Activated CD4-positive, alpha-beta memory T cell treated with anti-CD3 and anti-CD28 coated beads for 36 hours (primary cell): ENCODE results near the gene LYST. TPM values are rescaled to one million over a fixed set of nuclear protein-coding genes. Genes with fewer than 3 reads are reported as not detected.

Source experiments
- CTCF ChIA-PET: fragments of 350-600 bp; sonication (Branson Sonifier 250); formaldehyde crosslinking; loops from one replicate; lab custom pipeline; 2021; ENCODE audit warnings: antibody characterized with exemption, inconsistent platforms; lab: Charles Lee
- POLR2A ChIA-PET: fragments of 350-600 bp; sonication (Branson Sonifier 250); formaldehyde crosslinking; loops from one replicate; lab custom pipeline; 2021; ENCODE audit warnings: antibody characterized with exemption; lab: Charles Lee
- DNase-seq: peaks from one replicate; pipeline ENCODE4 v3.0.0-alpha.2; 2020
- H3K27ac Mint-ChIP-seq: one replicate; pipeline ENCODE4 v1.8.0; 2021; ENCODE audit warnings: mixed read lengths
- H3K27me3 Mint-ChIP-seq: one replicate; pipeline ENCODE4 v1.8.0; 2021; ENCODE audit warnings: mixed read lengths
- H3K36me3 Mint-ChIP-seq: one replicate; pipeline ENCODE4 v1.8.0; 2021; ENCODE audit warnings: mixed read lengths
- H3K4me1 Mint-ChIP-seq: one replicate; pipeline ENCODE4 v1.8.0; 2021; ENCODE audit warnings: low read depth, mixed read lengths
- H3K4me3 Mint-ChIP-seq: one replicate; pipeline ENCODE4 v1.8.0; 2021; ENCODE audit warnings: mild to moderate bottlenecking, mixed read lengths
- H3K9me3 Mint-ChIP-seq: one replicate; pipeline ENCODE4 v1.8.0; 2021; ENCODE audit warnings: mixed read lengths
- intact Hi-C: fragments of 100-400 bp; cut with micrococcal nuclease; formaldehyde crosslinking; loops from one replicate; pipeline ENCODE4 v1.15.1; 2023
- total RNA-seq, 2 experiments: library from RNA; stranded (reverse); gene quantifications; one replicate each; pipeline ENCODE4 v1.2.3, GENCODE V29; 2021

Gene LYST
- total RNA-seq, 2 experiments from 2014 or later: 26.5 to 28.0 TPM

DNA sequence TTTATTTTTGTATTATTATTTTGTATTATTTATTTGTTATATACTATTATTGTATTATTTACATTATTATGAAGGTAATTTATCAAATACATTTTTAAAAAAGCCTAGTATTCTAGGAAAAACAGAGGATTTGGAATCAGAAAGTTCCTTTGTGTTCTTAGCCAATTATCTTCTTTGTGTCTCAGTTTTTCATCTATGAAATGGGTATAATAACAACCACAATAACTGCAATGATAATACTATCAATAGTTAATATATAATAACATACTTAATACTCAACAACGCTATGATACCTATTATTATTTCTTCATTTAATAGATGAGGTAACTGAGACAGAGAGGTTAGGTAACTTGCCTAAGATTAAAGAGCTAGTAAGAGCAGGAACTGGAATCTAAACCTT is 136.7 kb downstream of the LYST start:
- H3K27ac Mint-ChIP-seq: no peak overlapping the region
- ChIA-PET POLR2A (no interaction called here), CTCF (interaction anchor here (1.0 kb wide), 1 partner anchor 54 kb away, joined by 4 read pairs; no protein-coding TSS in a partner anchor)
- H3K36me3 Mint-ChIP-seq: peaks cover 2% of the 10 kb centered on the region
- H3K4me1 Mint-ChIP-seq: no peaks in the 10 kb centered on the region
- no peak overlapping the region for H3K4me3 Mint-ChIP-seq
- no peak for DNase-seq
- intact Hi-C loops: no loop called here
- no peaks in the 10 kb centered on the region for H3K27me3 Mint-ChIP-seq
- no peaks in the 10 kb centered on the region for H3K9me3 Mint-ChIP-seq

DNA sequence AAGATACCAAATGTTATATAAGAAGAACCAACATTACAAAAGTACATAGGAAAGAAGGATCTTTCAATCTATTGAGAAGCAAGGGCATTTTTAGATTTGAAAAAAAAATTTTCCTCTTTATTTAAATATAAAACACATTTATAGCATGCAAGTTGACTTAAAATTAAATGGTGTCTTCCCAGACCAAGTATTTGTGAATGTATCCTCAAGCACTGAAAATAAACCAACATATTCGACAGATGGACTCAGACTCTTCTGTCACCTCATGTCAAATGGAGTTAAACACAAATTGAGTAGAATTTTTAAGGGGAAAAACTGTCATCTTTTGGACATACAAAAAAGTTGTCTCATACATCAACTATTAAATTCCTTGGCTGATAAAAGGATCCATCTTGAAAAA is 140.1 kb downstream of the LYST start:
- no peak for DNase-seq
- intact Hi-C loops: no loop called here
- Mint-ChIP-seq H3K27me3 (no peaks in the 10 kb centered on the region), H3K4me3 (no peak overlapping the region), H3K36me3 (peaks cover 4% of the 10 kb centered on the region), H3K9me3 (no peaks in the 10 kb centered on the region), H3K27ac (no peak overlapping the region), H3K4me1 (no peaks in the 10 kb centered on the region)
- ChIA-PET POLR2A (no interaction called here), CTCF (no interaction called here)

DNA sequence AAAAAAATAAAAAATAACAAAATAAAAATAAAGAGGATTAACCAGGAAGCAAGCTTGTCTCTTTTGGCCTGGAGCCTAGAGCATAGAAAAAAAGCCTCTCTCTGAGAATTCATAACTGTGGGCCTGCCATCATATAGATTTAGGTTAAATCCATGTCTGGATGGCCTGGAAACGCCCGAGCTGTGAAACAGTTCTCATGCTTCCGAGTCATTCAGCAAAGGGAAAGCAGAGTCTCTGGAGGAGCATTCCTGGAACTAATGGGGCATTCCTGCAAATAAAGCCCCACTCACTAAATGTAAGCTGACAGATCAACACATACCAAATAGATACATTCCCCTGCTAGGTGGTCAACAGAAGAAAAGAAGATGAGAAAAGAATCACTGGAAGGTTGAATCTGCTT is 141.3 kb downstream of the LYST start:
- H3K4me3 Mint-ChIP-seq: no peak overlapping the region
- no peak for DNase-seq
- H3K27me3 Mint-ChIP-seq: no peaks in the 10 kb centered on the region
- peaks cover 8% of the 10 kb centered on the region for H3K36me3 Mint-ChIP-seq
- H3K9me3 Mint-ChIP-seq: no peaks in the 10 kb centered on the region
- H3K4me1 Mint-ChIP-seq: no peaks in the 10 kb centered on the region
- ChIA-PET POLR2A (no interaction called here), CTCF (no interaction called here)
- intact Hi-C loops: no loop called here
- H3K27ac Mint-ChIP-seq: no peak overlapping the region

DNA sequence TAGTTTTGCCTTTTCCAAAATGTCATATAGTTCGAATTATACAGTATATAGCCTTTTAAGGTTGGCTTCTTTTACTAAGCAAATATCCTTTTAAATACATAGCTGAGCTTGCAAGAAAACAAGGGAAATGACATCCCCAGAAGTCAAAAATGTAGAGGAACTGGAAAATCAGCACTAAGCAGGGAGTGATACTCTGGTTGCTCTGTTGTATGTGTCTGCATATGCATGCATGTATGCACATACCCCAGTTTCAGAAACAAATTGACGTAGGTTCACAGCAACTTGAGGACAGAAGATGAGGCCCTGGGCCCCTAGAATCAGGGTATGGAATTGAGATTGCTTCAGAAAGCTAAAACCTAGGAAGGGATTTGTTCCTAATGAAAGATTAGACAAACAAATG is 142.0 kb downstream of the LYST start:
- Mint-ChIP-seq H3K27ac (no peak overlapping the region), H3K4me1 (no peaks in the 10 kb centered on the region), H3K27me3 (no peaks in the 10 kb centered on the region), H3K36me3 (peaks cover 11% of the 10 kb centered on the region), H3K9me3 (no peaks in the 10 kb centered on the region), H3K4me3 (no peak overlapping the region)
- CTCF ChIA-PET: no interaction called here
- intact Hi-C loops: no loop called here
- POLR2A ChIA-PET: no interaction called here
- DNase-seq: no peak

DNA sequence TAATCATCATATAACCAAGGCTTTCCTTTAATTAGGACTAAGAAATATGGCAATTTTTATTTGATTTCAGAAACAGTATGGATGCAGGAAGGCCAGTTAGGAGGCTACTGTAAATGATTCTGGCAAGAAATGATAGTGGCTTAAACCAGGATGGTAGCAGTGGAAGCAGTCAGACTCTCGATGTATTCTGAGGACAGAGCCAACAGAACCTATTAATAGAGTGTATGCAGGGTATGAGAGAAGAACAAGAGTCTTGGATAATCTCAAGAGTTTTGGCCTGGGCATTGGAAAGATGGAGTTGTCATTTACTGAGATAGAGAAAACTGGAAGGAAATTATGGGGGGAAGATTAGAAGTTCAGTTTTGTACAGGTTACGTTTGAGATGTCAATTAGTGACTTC is 143.8 kb downstream of the LYST start:
- Mint-ChIP-seq H3K36me3 (peaks cover 20% of the 10 kb centered on the region), H3K4me1 (no peaks in the 10 kb centered on the region), H3K27me3 (no peaks in the 10 kb centered on the region), H3K9me3 (no peaks in the 10 kb centered on the region), H3K27ac (no peak overlapping the region), H3K4me3 (no peak overlapping the region)
- ChIA-PET POLR2A (no interaction called here), CTCF (no interaction called here)
- no peak for DNase-seq
- intact Hi-C loops: no loop called here

DNA sequence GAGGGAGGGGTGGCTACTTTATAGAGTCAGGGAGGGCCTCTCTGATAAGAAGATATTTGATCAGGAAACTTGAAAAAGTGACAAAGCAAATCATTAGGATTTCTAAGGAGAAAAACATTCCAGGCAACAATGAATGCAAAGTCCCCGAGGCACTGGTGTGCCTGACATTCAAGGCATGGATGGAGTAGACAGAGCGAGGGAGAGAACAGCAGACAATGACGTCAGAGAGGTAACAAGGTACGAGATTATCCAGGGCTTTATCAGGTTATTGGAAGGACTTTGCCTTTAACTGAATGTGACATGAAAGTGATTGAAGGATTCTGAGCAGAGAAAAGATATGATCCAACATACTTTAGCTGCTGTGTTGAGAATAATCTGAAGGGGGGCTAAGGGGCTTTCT is 144.7 kb downstream of the LYST start:
- Mint-ChIP-seq H3K36me3 (peaks cover 24% of the 10 kb centered on the region), H3K4me1 (no peaks in the 10 kb centered on the region), H3K9me3 (no peaks in the 10 kb centered on the region), H3K27ac (no peak overlapping the region), H3K4me3 (no peak overlapping the region), H3K27me3 (no peaks in the 10 kb centered on the region)
- intact Hi-C loops: no loop called here
- ChIA-PET CTCF (no interaction called here), POLR2A (no interaction called here)
- no peak for DNase-seq

DNA sequence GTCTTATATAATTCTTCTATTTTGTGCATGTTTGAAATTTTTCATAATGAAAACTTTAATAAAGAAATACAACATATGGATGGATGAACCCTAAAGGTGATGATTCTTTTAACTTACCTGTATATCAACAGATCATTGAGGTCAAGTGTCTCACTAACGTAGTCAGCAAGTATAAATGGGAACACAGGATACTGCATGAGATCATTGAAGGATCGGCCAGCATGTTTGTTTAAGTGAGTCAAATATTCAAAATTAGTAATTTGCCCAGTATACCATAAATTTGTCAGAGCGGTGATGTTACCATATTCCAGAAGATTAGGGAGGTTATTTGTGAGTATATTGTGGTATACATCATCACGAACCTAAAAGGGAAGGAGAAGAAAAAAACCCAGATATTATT is 146.2 kb downstream of the LYST start:
- Mint-ChIP-seq H3K4me3 (no peak overlapping the region), H3K27me3 (no peaks in the 10 kb centered on the region), H3K4me1 (no peaks in the 10 kb centered on the region), H3K27ac (no peak overlapping the region), H3K36me3 (peaks cover 25% of the 10 kb centered on the region), H3K9me3 (no peaks in the 10 kb centered on the region)
- ChIA-PET CTCF (no interaction called here), POLR2A (no interaction called here)
- intact Hi-C loops: no loop called here
- no peak for DNase-seq

DNA sequence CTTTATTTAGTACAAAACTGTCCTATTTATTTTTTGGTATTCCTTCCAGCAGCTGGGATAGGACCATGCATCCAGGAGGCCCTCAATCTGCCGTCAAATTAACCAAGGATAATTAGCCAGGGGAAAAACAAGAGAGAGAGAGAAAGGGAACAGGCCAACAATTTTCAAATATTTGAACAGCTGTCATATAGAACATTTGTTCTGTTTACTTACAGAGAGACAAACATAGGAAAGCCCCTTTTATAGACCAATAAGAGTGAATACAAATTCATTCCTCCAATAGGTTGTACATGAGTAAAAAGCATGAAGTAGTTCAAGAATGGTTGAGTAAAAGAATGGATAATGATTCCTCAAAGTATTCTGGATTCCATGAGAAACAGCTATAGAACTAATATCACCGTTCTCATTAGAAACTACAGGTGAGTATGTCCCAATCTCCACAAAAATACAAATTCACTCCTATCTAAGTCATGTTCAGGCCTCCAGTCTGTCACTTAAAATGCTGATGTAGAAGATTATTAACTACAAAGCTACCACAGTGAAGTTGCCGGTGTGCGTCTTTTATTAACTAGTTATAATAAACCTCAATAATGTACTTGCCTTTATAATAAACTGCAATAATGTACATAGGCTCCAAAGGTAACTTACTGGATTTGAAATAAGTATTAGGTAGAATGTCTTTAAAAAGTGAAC is 152.4 kb downstream of the LYST start:
- ChIA-PET CTCF (no interaction called here), POLR2A (no interaction called here)
- no peak for DNase-seq
- Mint-ChIP-seq H3K9me3 (no peaks in the 10 kb centered on the region), H3K36me3 (peaks cover 26% of the 10 kb centered on the region), H3K27me3 (no peaks in the 10 kb centered on the region), H3K4me1 (no peaks in the 10 kb centered on the region), H3K27ac (no peak overlapping the region), H3K4me3 (no peak overlapping the region)
- intact Hi-C loops: no loop called here

DNA sequence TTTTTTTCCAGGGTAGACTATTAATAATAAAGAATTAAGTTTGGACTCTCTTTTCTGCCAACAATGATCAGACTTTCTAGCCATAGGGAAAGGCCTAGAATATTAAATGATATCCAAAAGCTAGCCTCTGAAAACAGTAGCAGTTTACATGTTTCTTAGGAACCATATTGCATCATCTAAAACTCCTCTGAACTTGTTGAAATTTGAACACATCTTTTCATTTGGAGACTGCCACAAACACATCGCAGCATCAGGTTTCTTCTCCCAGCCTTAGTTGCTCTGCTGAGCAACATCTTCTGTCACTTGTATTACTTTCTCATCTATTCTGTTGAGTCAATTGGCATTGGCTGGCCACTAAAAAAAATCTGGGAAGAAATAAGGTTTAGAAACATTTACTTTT is 153.9 kb downstream of the LYST start:
- H3K4me1 Mint-ChIP-seq: peaks cover 4% of the 10 kb centered on the region
- H3K4me3 Mint-ChIP-seq: no peak overlapping the region
- H3K36me3 Mint-ChIP-seq: peaks cover 28% of the 10 kb centered on the region
- ChIA-PET POLR2A (no interaction called here), CTCF (no interaction called here)
- no peak overlapping the region for H3K27ac Mint-ChIP-seq
- H3K9me3 Mint-ChIP-seq: no peaks in the 10 kb centered on the region
- no peak for DNase-seq
- intact Hi-C loops: no loop called here
- H3K27me3 Mint-ChIP-seq: no peaks in the 10 kb centered on the region

DNA sequence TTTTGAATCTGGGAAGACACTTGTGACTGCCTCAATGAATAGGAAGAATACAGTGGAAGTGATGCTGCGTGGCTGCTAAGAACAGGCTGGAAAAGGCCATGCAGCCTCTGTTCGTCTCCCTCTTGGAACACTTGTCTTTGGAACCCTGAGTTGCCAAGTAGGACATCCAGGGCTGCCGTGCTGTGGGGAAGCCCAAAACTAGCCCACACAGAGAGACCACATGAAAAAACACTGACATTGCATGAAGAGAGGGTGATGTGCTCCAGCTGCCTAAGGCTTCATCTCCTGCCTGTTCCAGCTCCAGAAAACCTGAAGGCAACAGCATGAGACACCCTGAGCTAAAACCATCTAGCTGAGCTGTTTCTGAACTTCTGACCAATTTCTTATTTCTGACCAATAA is 156.0 kb downstream of the LYST start:
- Mint-ChIP-seq H3K27ac (no peak overlapping the region), H3K9me3 (no peaks in the 10 kb centered on the region), H3K4me3 (no peak overlapping the region), H3K36me3 (peaks cover 28% of the 10 kb centered on the region), H3K4me1 (peaks cover 4% of the 10 kb centered on the region), H3K27me3 (no peaks in the 10 kb centered on the region)
- ChIA-PET POLR2A (no interaction called here), CTCF (no interaction called here)
- DNase-seq: no peak
- intact Hi-C loops: no loop called here

DNA sequence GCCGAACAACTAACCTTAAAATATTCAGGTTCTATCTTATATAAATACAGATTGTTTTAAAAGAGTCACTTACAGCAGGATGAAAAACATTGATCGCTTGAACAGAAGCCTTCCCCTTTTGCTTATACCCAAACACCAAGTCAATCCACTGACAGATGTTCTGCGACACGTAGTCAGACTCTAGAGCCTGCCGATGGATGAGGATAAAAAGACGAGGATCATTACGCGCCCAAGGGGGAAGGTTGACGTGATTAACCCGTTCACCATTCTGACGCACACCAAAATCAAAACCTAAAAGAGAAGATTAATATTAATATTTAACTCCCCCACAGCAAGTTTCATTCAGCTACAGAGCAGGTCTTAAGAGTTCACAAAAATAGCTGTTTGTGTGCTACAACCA is 157.7 kb downstream of the LYST start:
- no peak for DNase-seq
- CTCF ChIA-PET: no interaction called here
- Mint-ChIP-seq H3K9me3 (no peaks in the 10 kb centered on the region), H3K27ac (no peak overlapping the region), H3K27me3 (no peaks in the 10 kb centered on the region), H3K36me3 (peaks cover 27% of the 10 kb centered on the region), H3K4me1 (peaks cover 4% of the 10 kb centered on the region), H3K4me3 (no peak overlapping the region)
- POLR2A ChIA-PET: no interaction called here
- intact Hi-C loops: no loop called here

DNA sequence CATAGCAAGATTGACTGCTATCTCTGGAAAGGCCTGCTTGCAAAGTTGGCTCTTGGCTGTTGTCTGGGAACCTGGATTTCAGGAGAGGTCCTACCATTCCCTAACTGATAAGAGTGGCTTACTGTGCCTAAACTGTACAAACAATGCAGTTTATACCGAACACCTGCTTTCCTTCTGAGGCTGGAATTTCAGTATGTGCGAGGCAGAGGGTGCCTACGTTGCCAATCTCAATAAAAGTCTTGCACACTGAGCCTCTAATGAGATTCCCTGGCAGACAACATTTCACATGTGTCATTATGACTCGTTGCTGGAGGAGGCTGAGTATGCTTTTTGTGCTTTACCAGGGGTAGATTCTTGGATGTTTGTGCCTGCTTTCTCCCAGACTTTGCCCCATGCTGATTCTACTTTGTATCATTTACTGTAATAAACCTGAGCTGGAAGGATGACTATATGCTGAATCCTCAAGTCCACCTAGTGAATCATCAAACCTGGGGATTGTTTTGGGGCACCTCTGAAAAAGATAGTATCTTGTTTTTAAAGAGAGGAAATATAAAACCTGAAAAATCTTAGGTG is 158.2 kb downstream of the LYST start:
- peak; percentile 16 for DNase-seq
- CTCF ChIA-PET: no interaction called here

DNA sequence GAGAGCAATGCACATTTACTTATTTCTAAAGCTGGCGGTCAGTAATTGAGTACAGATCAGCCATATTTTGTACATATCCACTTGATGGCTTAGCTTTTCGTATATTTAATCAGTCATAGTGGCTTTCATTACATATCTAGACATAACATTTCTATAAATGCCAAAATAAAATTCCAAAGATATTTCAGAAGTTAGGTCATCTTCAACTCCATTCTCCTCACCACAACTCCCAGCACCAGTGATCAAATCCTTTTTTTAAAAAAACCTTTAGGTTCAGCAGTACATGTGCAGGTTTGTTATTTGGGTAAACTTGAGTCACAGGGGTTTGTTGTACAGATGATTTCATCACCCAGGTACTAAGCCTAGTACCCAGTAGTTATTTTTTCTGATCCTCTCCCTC is 163.2 kb downstream of the LYST start:
- no peaks in the 10 kb centered on the region for H3K9me3 Mint-ChIP-seq
- no peaks in the 10 kb centered on the region for H3K27me3 Mint-ChIP-seq
- no peak for DNase-seq
- H3K4me1 Mint-ChIP-seq: peaks cover 7% of the 10 kb centered on the region
- H3K4me3 Mint-ChIP-seq: no peak overlapping the region
- intact Hi-C loops: no loop called here
- peaks cover 52% of the 10 kb centered on the region for H3K36me3 Mint-ChIP-seq
- ChIA-PET CTCF (interaction anchor here (1.1 to 1.6 kb wide), 2 partner anchors 80 to 268 kb away, joined by 4 read pairs; no protein-coding TSS in a partner anchor), POLR2A (no interaction called here)
- H3K27ac Mint-ChIP-seq: no peak overlapping the region

More for the DNA sequence above, 158.2 kb downstream of the LYST start:
- intact Hi-C loops: no loop called here
- Mint-ChIP-seq H3K4me1 (peaks cover 4% of the 10 kb centered on the region), H3K36me3 (peaks cover 32% of the 10 kb centered on the region), H3K27me3 (no peaks in the 10 kb centered on the region), H3K9me3 (no peaks in the 10 kb centered on the region), H3K4me3 (no peak overlapping the region), H3K27ac (no peak overlapping the region)
- POLR2A ChIA-PET: no interaction called here
